ENCODE results near the gene RNF141.

Gene RNF141

DNA sequence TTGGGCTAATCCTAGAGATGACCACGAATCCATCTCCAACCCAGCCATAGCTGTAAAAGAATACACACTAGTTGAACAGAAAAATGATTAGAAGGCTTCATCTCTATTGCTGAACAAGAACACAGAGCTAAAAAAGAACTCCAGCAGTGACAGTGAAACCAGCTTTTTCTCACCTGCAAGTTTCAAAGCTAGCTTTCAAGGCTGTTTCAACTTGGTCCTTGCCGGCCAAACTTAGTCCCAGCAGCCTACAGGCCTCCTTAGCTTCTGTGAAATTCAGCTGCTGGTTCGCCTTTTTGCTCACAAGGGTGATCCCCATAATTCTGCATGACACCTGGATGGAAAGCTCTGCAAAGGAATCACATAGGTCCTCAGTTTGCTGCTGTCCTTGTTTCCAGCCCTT is 23.0 kb upstream of the RNF141 start:
- no peak overlapping the region for H3K4me3 ChIP-seq (ENCODE audit: low read length)
- no peak for DNase-seq (ENCODE audit: low read depth)
- TF ChIP-seq, protein P1, sequence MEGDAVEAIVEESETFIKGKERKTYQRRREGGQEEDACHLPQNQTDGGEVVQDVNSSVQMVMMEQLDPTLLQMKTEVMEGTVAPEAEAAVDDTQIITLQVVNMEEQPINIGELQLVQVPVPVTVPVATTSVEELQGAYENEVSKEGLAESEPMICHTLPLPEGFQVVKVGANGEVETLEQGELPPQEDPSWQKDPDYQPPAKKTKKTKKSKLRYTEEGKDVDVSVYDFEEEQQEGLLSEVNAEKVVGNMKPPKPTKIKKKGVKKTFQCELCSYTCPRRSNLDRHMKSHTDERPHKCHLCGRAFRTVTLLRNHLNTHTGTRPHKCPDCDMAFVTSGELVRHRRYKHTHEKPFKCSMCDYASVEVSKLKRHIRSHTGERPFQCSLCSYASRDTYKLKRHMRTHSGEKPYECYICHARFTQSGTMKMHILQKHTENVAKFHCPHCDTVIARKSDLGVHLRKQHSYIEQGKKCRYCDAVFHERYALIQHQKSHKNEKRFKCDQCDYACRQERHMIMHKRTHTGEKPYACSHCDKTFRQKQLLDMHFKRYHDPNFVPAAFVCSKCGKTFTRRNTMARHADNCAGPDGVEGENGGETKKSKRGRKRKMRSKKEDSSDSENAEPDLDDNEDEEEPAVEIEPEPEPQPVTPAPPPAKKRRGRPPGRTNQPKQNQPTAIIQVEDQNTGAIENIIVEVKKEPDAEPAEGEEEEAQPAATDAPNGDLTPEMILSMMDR (IDR thresholded peaks at IDR 0.05; ENCODE audit: insufficient read depth, low read depth, low read length, missing control alignments): no peak

DNA sequence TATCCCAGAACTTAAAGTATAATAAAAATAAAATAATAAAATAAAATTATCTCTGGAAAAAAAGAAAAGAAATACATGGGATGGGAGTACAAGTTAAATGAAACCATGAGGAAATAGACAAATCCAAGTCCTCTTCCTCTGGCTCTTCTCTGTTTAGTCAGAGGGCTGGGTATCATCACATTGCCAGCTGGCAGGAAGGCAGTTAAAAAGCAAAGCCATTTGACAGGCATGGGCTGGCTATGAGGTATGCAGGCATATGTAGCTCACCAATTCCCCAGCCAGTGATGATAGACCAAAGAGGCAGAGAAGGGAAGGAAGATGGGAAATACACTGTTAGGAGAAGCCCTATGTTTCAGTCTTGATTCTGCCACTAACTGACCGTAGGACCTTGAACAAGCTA is 21.0 kb upstream of the RNF141 start:
- TF ChIP-seq, protein P1 (IDR thresholded peaks at IDR 0.05; ENCODE audit: insufficient read depth, low read depth, low read length, missing control alignments): no peak
- no peak overlapping the region for H3K4me3 ChIP-seq (ENCODE audit: low read length)
- DNase-seq (ENCODE audit: low read depth): peak; percentile 30

DNA sequence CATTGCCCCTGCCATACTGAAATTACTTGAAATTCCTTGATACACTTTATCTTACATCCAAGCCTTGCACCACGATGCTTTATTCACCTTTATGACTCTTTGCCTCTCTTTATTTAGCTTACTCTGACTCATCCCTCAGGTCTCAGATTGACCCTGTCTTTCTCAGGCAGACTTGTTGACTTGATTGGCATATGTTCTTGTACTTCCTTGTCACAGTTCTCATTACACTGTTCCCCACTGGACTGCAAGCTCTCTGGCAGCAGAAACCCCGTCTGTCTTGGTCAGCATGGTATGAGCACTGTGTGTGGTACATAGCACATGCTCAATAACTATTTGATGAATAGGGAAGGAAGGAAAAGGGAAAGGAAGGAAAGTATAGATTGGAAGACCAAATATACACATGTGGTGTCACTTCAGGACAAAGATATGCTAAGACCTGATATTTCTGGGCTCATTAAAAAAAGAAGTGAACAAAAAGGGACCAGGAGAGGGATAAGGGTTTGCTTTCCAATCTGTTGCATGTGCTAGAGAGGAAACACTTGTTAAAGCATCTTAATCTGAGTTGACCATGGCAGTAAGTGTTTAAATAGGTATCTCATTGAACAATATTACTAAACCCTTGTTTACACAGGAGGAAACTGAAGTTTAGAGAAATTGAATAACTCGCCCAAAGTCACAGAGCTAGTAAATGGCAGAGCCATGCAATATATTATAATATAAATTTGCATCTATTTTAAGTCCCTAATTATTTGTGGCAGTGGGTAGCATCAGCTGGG is 20.2 kb upstream of the RNF141 start:
- TF ChIP-seq, protein P1 (IDR thresholded peaks at IDR 0.05; ENCODE audit: insufficient read depth, low read depth, low read length, missing control alignments): no peak
- no peak overlapping the region for H3K4me3 ChIP-seq (ENCODE audit: low read length)
- DNase-seq (ENCODE audit: low read depth): peak; percentile 77

DNA sequence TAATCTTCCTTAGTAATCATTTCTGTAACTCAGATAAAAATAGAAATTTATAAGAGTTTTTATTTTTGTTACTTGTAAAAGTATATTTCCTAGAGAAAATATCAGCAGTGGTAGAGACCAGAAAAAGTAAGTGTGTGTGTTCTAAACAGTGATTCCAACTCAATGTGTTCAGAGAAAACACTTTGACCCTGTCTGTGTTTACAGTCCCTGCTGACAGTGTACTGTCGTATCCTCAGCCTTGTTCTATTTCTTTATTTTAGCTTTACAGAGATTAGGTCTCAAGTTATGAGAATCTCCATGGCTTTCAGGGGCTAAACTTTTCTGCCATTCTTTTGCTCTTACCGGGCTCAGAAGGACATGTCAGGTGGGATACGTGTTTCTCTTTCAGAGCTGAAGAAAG is 17.3 kb upstream of the RNF141 start:
- no peak for DNase-seq (ENCODE audit: low read depth)
- TF ChIP-seq, protein P1 (IDR thresholded peaks at IDR 0.05; ENCODE audit: insufficient read depth, low read depth, low read length, missing control alignments): no peak
- no peak overlapping the region for H3K4me3 ChIP-seq (ENCODE audit: low read length)

DNA sequence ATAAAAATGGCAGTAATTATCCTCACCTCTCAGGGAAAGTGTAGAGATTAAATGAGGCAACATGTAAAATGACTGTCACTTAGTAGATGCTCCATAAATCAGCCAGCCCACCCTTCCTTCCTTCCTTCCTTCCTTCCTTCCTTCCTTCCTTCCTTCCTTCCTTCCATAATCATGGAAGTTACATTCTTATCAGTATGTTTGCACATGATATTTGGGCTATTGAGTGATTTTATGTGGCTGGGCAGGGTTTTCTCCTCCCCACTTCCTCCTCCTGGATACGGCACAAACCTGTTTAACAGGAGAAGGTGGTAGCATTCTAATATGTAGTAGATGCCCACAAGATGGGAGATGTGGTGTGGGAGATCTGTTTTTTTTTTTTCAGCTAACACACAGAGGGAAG is 15.6 kb upstream of the RNF141 start:
- DNase-seq (ENCODE audit: low read depth): peak; percentile 28
- TF ChIP-seq, protein P1 (IDR thresholded peaks at IDR 0.05; ENCODE audit: insufficient read depth, low read depth, low read length, missing control alignments): no peak
- H3K4me3 ChIP-seq (ENCODE audit: low read length): no peak overlapping the region

DNA sequence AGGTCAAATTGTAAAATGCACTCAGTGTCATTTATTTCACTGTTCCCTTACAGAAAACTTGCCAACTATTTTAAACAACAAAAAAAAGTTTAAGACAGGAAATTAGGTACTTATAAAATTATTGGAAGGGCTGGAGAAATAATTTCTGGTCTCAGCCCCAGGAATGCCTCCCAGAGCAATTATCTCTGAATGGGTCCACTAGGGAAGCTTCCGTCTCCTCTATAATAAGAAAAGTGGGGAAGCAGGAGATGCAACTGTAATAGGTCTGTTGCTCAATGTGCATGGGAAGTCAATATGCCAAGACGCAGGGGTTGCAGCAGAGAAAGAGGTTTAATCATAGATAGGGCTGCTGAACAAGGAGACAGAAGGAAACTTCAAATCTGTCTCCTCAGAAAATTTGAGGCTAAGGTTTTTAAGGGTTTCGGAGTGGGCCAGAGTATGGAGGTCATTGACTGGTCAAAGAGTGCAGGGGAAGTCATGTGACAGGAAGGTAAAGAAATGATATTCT is 10.9 kb upstream of the RNF141 start:
- TF ChIP-seq, protein P1 (IDR thresholded peaks at IDR 0.05; ENCODE audit: insufficient read depth, low read depth, low read length, missing control alignments): no peak
- no peak for DNase-seq (ENCODE audit: low read depth)
- no peak overlapping the region for H3K4me3 ChIP-seq (ENCODE audit: low read length)

DNA sequence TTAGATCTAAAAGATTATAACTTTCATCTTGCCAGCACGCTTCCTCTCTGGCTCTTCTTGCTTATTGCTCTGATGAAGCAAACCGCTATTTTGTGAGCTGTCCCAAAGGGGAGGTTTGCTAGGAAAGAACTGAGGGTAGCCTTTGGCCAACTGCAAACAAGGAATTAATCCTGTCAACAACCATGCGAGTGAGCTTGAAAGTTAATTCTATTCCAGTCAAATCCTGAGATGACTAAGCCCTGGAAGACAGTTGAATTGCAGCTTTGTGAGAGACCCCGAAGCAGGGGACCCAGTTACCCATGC is 10.3 kb upstream of the RNF141 start:
- no peak for DNase-seq (ENCODE audit: low read depth)
- no peak overlapping the region for H3K4me3 ChIP-seq (ENCODE audit: low read length)
- TF ChIP-seq, protein P1 (IDR thresholded peaks at IDR 0.05; ENCODE audit: insufficient read depth, low read depth, low read length, missing control alignments): no peak
